HG03175 (cell line): Measurements from ENCODE around the gene TRIM28.
A peak's percentile ranks its signal among the peaks of the same experiment; 100 is the strongest.
"Not testable (repeated sequence)": the region's sequence is repeated elsewhere in the genome, so short reads cannot be mapped to it uniquely, and the experiment has no call there.

Source experiments
- ATAC-seq: cut with Tn5 transposase; IDR thresholded peaks from one replicate; pipeline ENCODE4 v1.9.1; 2021; ENCODE audit warnings: mild to moderate bottlenecking, moderate library complexity; ENCODE audit not compliant: unreplicated experiment

The TRIM28 gene

GRCh38 chr19:58573658-58574164, 29.8 kb downstream of the TRIM28 start:
- no peak for ATAC-seq

- ATAC-seq = peak; percentile 43
These were observed 31.5 kb downstream of the TRIM28 start for GRCh38 chr19:58575183-58576041.

GRCh38 chr19:58577581-58577980, 33.7 kb downstream of the TRIM28 start:
- not testable (repeated sequence) for ATAC-seq

- no peak for ATAC-seq
These were observed 34.4 kb downstream of the TRIM28 start for GRCh38 chr19:58578012-58578925.

- no peak for ATAC-seq
These were observed 35.7 kb downstream of the TRIM28 start for GRCh38 chr19:58579473-58580142.

GRCh38 chr19:58581227-58582141, 37.6 kb downstream of the TRIM28 start:
- peak; percentile 85 for ATAC-seq

- no peak for ATAC-seq
These were observed 39.1 kb downstream of the TRIM28 start for GRCh38 chr19:58582985-58583384.

- no peak for ATAC-seq
These were observed 40.9 kb downstream of the TRIM28 start for GRCh38 chr19:58584498-58585441.

GRCh38 chr19:58585442-58586132, 41.7 kb downstream of the TRIM28 start:
- ATAC-seq = no peak

- no peak for ATAC-seq
These were observed 42.4 kb downstream of the TRIM28 start for GRCh38 chr19:58586133-58586765.
